Parathyroid adenoma (tissue), 2 donors: ENCODE measurements around the gene CHID1.

Experiments
- H2AFZ ChIP-seq: fragments of 300-600 bp; sonication (generic); one replicate; pipeline ENCODE4 v1.7.0; 2017; ENCODE audit warnings: antibody characterized with exemption, mild to moderate bottlenecking
- H3K27ac ChIP-seq: fragments of 300-600 bp; sonication (generic); one replicate; pipeline ENCODE4 v1.7.0; 2017
- H3K27me3 ChIP-seq: fragments of 300-600 bp; sonication (generic); one replicate; pipeline ENCODE4 v1.7.0; 2017; ENCODE audit warnings: low read length; ENCODE audit not compliant: control insufficient read depth, insufficient read depth
- H3K36me3 ChIP-seq: fragments of 300-600 bp; sonication (generic); one replicate; pipeline ENCODE4 v1.7.0; 2017; ENCODE audit warnings: low read length; ENCODE audit not compliant: control insufficient read depth, insufficient read depth
- H3K4me1 ChIP-seq: fragments of 300-600 bp; sonication (generic); one replicate; pipeline ENCODE4 v1.7.0; 2017; ENCODE audit warnings: control low read depth
- H3K4me2 ChIP-seq: fragments of 300-600 bp; sonication (generic); one replicate; pipeline ENCODE4 v1.7.0; 2017; ENCODE audit warnings: low read length
- H3K4me3 ChIP-seq: fragments of 300-600 bp; sonication (generic); one replicate; pipeline ENCODE4 v1.7.0; 2017; ENCODE audit warnings: low read depth, low read length
- H3K79me2 ChIP-seq: fragments of 300-600 bp; sonication (generic); one replicate; pipeline ENCODE4 v1.7.0; 2017; ENCODE audit warnings: control low read depth
- H3K9ac ChIP-seq: fragments of 300-600 bp; sonication (generic); one replicate; pipeline ENCODE4 v1.7.0; 2017; ENCODE audit warnings: mild to moderate bottlenecking
- H3K9me3 ChIP-seq: fragments of 300-600 bp; sonication (generic); one replicate; pipeline ENCODE4 v1.7.0; 2017; ENCODE audit warnings: low read length; ENCODE audit not compliant: control insufficient read depth
- CTCF ChIP-seq: fragments of 300-600 bp; sonication (generic); IDR thresholded peaks from one replicate; pipeline ENCODE4 v1.7.0; 2017; ENCODE audit warnings: antibody characterized with exemption, mild to moderate bottlenecking
- donor health status: primary hyperparathyroidism.

CHID1 gene

GRCh38 chr11:914747-915501 lies 4.3 kb upstream of the CHID1 start:
- Histone ChIP-seq H3K79me2 (peaks cover 2% of the 10 kb centered on the region), H3K27me3 (no peaks in the 10 kb centered on the region), H3K4me2 (peak overlapping the region; percentile 44), H3K4me1 (no peaks in the 10 kb centered on the region), H3K9ac (no peak overlapping the region), H3K36me3 (no peaks in the 10 kb centered on the region), H3K27ac (no peak overlapping the region), H3K4me3 (peak overlapping the region; percentile 31), H2AFZ (no peak overlapping the region), H3K9me3 (no peaks in the 10 kb centered on the region)
- no peak for TF ChIP-seq CTCF

GRCh38 chr11:914204-914603 lies 3.6 kb upstream of the CHID1 start:
- no peak overlapping the region for H3K27ac ChIP-seq
- no peak overlapping the region for H3K9ac ChIP-seq

GRCh38 chr11:913043-913442 lies 2.4 kb upstream of the CHID1 start:
- H3K9ac ChIP-seq = no peak overlapping the region
- peaks cover 2% of the 10 kb centered on the region for H3K79me2 ChIP-seq
- no peaks in the 10 kb centered on the region for H3K27me3 ChIP-seq
- H3K9me3 ChIP-seq = no peaks in the 10 kb centered on the region
- H3K27ac ChIP-seq = no peak overlapping the region
- no peak overlapping the region for H2AFZ ChIP-seq
- no peak overlapping the region for H3K4me2 ChIP-seq
- H3K4me3 ChIP-seq = no peak overlapping the region
- no peak for TF ChIP-seq CTCF
- H3K4me1 ChIP-seq = no peaks in the 10 kb centered on the region
- H3K36me3 ChIP-seq = no peaks in the 10 kb centered on the region

More at GRCh38 chr11:914204-914603, 3.6 kb upstream of the CHID1 start:
- no peak overlapping the region for H2AFZ ChIP-seq
- no peaks in the 10 kb centered on the region for H3K36me3 ChIP-seq
- peak overlapping the region; percentile 31 for H3K4me3 ChIP-seq
- no peaks in the 10 kb centered on the region for H3K27me3 ChIP-seq
- H3K79me2 ChIP-seq = peaks cover 2% of the 10 kb centered on the region
- TF ChIP-seq CTCF = no peak
- peak overlapping the region; percentile 44 for H3K4me2 ChIP-seq
- no peaks in the 10 kb centered on the region for H3K9me3 ChIP-seq
- no peaks in the 10 kb centered on the region for H3K4me1 ChIP-seq

GRCh38 chr11:912266-912665 lies 1.7 kb upstream of the CHID1 start:
- Histone ChIP-seq H3K4me1 (no peaks in the 10 kb centered on the region), H3K27ac (no peak overlapping the region)

More at GRCh38 chr11:912266-912665, 1.7 kb upstream of the CHID1 start:
- no peak for TF ChIP-seq CTCF
- H3K9ac ChIP-seq = no peak overlapping the region
- H3K4me2 ChIP-seq = no peak overlapping the region
- peaks cover 2% of the 10 kb centered on the region for H3K79me2 ChIP-seq
- H2AFZ ChIP-seq = no peak overlapping the region
- H3K4me3 ChIP-seq = no peak overlapping the region
- H3K9me3 ChIP-seq = no peaks in the 10 kb centered on the region
- H3K27me3 ChIP-seq = no peaks in the 10 kb centered on the region
- H3K36me3 ChIP-seq = no peaks in the 10 kb centered on the region
